Hepatocyte (in vitro differentiated cells): ENCODE measurements around the gene TRPC4AP. TPM values are rescaled to one million over a fixed set of nuclear protein-coding genes. Genes with fewer than 3 reads are reported as not detected.

Experiments used
- DNase-seq: peaks from one replicate; pipeline ENCODE4 v3.0.0-alpha.2; 2016; ENCODE audit warnings: low spot score
- H2AFZ ChIP-seq: fragments of 200-600 bp; sonication (generic); 2 replicates; pipeline ENCODE4 v1.6.0; 2016; ENCODE audit warnings: antibody characterized with exemption, mild to moderate bottlenecking
- H3K27ac ChIP-seq: fragments of 200-600 bp; sonication (generic); 2 replicates; pipeline ENCODE4 v1.5.1; 2016; ENCODE audit warnings: mild to moderate bottlenecking
- H3K27me3 ChIP-seq: fragments of 200-600 bp; sonication (generic); 2 replicates; pipeline ENCODE4 v1.6.1; 2016
- H3K36me3 ChIP-seq: fragments of 200-600 bp; sonication (generic); replicated peaks from 2 replicates; pipeline ENCODE4 v1.5.1; 2016; ENCODE audit warnings: low read depth; ENCODE audit not compliant: insufficient read depth
- H3K4me1 ChIP-seq: fragments of 200-600 bp; sonication (generic); 2 replicates; pipeline ENCODE4 v1.5.1; 2016; ENCODE audit warnings: mild to moderate bottlenecking, moderate library complexity; ENCODE audit not compliant: insufficient read depth
- H3K4me2 ChIP-seq: fragments of 200-600 bp; sonication (generic); 2 replicates; pipeline ENCODE4 v1.6.0; 2016
- H3K4me3 ChIP-seq: fragments of 200-600 bp; sonication (generic); 2 replicates; pipeline ENCODE4 v1.5.1; 2016; ENCODE audit warnings: mild to moderate bottlenecking
- H3K79me2 ChIP-seq: fragments of 200-600 bp; sonication (generic); 2 replicates; pipeline ENCODE4 v1.6.0; 2017; ENCODE audit warnings: mild to moderate bottlenecking
- H3K9me2 ChIP-seq: fragments of 200-600 bp; sonication (generic); replicated peaks from 2 replicates; pipeline ENCODE4 v1.6.0; 2017; ENCODE audit warnings: mild to moderate bottlenecking; ENCODE audit not compliant: insufficient read depth
- H3K9me3 ChIP-seq: fragments of 200-600 bp; sonication (generic); 2 replicates; pipeline ENCODE4 v1.5.1; 2016; ENCODE audit warnings: low read depth, mild to moderate bottlenecking
- H4K20me1 ChIP-seq: fragments of 200-600 bp; sonication (generic); 2 replicates; pipeline ENCODE4 v1.6.0; 2016; ENCODE audit warnings: mild to moderate bottlenecking; ENCODE audit not compliant: insufficient read depth, poor library complexity, severe bottlenecking
- EZH2 ChIP-seq: fragments of 200-600 bp; sonication (generic); IDR thresholded peaks from 2 replicates; pipeline ENCODE4 v1.6.1; 2016; ENCODE audit warnings: antibody characterized with exemption, mild to moderate bottlenecking, borderline replicate concordance
- EZH2phosphoT487 ChIP-seq: fragments of 200-600 bp; sonication (generic); IDR thresholded peaks from one replicate; pipeline ENCODE4 v1.6.1; 2018; ENCODE audit warnings: antibody characterized with exemption, mild to moderate bottlenecking, low read depth, moderate library complexity; ENCODE audit not compliant: unreplicated experiment, severe bottlenecking
- WGBS: methylation state at CpG from one replicate; pipeline ENCODE4 v1.1.6; 2016; ENCODE audit warnings: low lambda C conversion rate; ENCODE audit errors: missing lambda C conversion rate; 5-methylcytosine and 5-hydroxymethylcytosine counted together
- polyA plus RNA-seq: library from polyadenylated mRNA; unstranded; fragments of >200 nt; fragmentation: Nextera tagmentation; extraction: Ambion mirVana; gene quantifications from 2 replicates; pipeline ENCODE4 v1.2.1, GENCODE V29; 2016
- total RNA-seq: library from RNA; depleted of rRNA; stranded (reverse); fragments of >200 nt; gene quantifications from 2 replicates; pipeline ENCODE4 v1.2.3, GENCODE V29; 2014
- TF ChIP-seq, protein P1 (sequence below): fragments of 200-600 bp; sonication (generic); IDR thresholded peaks from 2 replicates; pipeline ENCODE4 v1.5.1; 2016; ENCODE audit warnings: antibody characterized with exemption, mild to moderate bottlenecking; ENCODE audit not compliant: poor library complexity

TRPC4AP gene
- total and polyA plus RNA-seq, 2 experiments from 2014 or later, result 88.6 to 94.9 TPM

DNA sequence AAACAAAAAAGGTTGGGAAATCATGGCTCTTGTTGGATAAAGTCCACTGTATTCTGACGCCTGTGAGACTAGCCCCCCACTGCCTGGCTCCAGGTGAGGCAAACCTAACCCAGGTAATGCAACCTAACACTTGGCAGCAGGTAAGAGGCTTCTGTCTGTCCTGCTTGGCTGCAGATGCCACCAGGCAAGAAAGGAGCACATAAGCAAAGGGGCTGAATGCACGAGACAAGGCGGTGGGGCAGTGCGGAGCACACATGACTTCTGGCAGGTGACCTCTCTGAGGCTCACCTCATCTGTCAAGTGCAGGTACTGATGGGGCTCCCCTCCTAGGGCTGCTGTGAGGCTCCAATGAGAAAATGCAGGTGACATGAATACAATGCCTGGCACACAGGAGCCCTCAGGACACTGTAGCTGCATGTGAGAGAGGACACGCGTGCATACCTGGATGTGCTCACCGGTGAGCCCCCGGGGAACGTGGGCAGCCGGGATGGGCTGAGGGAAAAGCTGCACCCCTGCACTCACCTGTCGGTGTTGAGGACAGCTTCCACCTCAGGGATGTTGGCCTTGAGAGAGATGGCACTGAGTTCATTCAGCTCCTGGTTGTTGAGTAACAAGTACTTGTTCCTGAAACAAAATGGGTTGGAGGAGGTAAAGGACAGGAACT is 82.8 kb downstream of the TRPC4AP start:
- no peak for DNase-seq
- 97% methylated on average over 11 of the region's 11 CpGs for WGBS

DNA sequence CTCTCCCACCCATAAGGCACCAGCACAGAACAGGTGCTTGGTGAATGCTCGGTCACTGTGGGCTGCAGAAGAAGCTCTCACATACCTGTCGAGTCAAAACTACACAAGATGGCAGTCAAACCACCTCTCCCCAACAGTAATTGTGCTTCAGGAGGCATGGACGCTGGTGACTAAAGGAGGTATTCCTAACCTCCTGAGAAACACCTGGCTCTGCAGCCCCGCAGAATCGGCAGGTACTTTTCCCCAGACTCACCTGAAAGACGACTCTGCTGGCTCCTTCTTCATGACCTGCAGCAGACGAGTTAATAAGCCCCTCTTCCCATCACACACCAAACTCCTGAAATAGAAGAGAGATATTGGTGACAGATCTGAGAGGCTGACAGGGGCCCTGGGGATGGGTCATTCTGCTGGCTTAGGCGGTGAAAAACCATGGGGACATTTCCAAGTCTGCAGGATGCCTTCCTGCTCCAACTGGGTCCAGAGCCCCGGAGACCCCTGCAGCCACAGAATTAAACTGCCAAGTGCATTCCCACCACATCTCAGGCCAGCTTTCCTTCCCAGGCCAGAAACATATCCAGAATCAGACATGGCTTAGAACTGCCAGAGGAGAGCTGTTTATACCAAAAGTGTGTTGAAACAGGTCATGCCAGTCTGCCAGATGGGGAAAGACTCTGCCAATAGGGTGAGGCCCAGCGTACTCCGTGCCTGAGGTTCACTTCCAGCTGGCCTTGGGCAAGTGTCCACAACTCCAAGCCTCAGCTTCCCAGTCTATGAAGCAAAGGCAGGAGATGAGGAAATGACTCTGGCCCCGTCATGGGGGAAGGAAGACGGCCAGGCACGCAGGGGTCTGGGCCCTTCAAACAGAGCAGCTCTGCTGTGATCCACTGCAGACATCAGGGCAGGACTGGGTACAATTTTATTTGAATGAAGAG is 83.9 kb downstream of the TRPC4AP start:
- WGBS, result 95% methylated on average over 14 of the region's 14 CpGs
- H3K36me3 ChIP-seq, result no peaks in the 10 kb centered on the region
- H3K4me2 ChIP-seq, result no peak overlapping the region
- no peaks in the 10 kb centered on the region for H4K20me1 ChIP-seq
- H3K27ac ChIP-seq, result no peak overlapping the region
- no peaks in the 10 kb centered on the region for H3K9me2 ChIP-seq
- H3K27me3 ChIP-seq, result no peaks in the 10 kb centered on the region
- no peak overlapping the region for H3K4me3 ChIP-seq
- no peak for DNase-seq
- TF ChIP-seq, protein P1, sequence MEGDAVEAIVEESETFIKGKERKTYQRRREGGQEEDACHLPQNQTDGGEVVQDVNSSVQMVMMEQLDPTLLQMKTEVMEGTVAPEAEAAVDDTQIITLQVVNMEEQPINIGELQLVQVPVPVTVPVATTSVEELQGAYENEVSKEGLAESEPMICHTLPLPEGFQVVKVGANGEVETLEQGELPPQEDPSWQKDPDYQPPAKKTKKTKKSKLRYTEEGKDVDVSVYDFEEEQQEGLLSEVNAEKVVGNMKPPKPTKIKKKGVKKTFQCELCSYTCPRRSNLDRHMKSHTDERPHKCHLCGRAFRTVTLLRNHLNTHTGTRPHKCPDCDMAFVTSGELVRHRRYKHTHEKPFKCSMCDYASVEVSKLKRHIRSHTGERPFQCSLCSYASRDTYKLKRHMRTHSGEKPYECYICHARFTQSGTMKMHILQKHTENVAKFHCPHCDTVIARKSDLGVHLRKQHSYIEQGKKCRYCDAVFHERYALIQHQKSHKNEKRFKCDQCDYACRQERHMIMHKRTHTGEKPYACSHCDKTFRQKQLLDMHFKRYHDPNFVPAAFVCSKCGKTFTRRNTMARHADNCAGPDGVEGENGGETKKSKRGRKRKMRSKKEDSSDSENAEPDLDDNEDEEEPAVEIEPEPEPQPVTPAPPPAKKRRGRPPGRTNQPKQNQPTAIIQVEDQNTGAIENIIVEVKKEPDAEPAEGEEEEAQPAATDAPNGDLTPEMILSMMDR, result no peak
- no peak for TF ChIP-seq EZH2
- TF ChIP-seq EZH2phosphoT487, result no peak
- no peaks in the 10 kb centered on the region for H3K4me1 ChIP-seq
- H3K79me2 ChIP-seq, result no peaks in the 10 kb centered on the region
- H2AFZ ChIP-seq, result no peak overlapping the region
- no peaks in the 10 kb centered on the region for H3K9me3 ChIP-seq

More for the DNA sequence above, 82.8 kb downstream of the TRPC4AP start:
- no peak overlapping the region for H3K4me2 ChIP-seq
- H4K20me1 ChIP-seq, result no peaks in the 10 kb centered on the region
- H3K36me3 ChIP-seq, result no peaks in the 10 kb centered on the region
- H3K4me1 ChIP-seq, result no peaks in the 10 kb centered on the region
- no peak overlapping the region for H3K4me3 ChIP-seq
- TF ChIP-seq EZH2phosphoT487, result no peak
- TF ChIP-seq EZH2, result no peak
- TF ChIP-seq, protein P1, result no peak
- H3K27ac ChIP-seq, result no peak overlapping the region
- H2AFZ ChIP-seq, result no peak overlapping the region
- no peaks in the 10 kb centered on the region for H3K79me2 ChIP-seq
- no peaks in the 10 kb centered on the region for H3K9me2 ChIP-seq
- no peaks in the 10 kb centered on the region for H3K9me3 ChIP-seq
- H3K27me3 ChIP-seq, result no peaks in the 10 kb centered on the region

DNA sequence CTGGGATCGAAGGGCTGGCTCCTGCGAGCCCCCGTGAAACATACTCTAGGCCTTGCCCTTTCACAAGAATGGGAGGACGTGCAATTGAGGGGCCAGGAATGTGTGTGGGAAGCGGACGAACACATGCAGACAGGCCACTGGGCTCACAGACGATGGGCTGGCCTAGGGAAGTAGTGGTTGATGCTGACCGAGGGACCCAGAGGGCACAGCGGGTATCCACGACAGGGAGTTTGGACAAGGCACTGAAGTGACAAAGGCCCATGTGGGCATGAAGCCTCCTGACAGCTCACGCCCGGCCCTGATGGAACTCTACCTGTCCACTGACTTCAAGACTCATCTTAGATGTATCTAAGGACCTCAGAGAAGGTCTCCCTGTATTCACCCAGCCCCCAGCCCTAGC is 84.7 kb downstream of the TRPC4AP start:
- 96% methylated on average over 12 of the region's 12 CpGs for WGBS
- H3K27me3 ChIP-seq, result no peaks in the 10 kb centered on the region
- H3K4me1 ChIP-seq, result no peaks in the 10 kb centered on the region
- no peaks in the 10 kb centered on the region for H3K9me3 ChIP-seq
- no peak overlapping the region for H3K27ac ChIP-seq
- H2AFZ ChIP-seq, result no peak overlapping the region
- no peak overlapping the region for H3K4me2 ChIP-seq
- no peaks in the 10 kb centered on the region for H3K79me2 ChIP-seq
- H3K36me3 ChIP-seq, result no peaks in the 10 kb centered on the region
- no peak for DNase-seq
- H3K9me2 ChIP-seq, result no peaks in the 10 kb centered on the region
- TF ChIP-seq, protein P1, result no peak
- TF ChIP-seq EZH2phosphoT487, result no peak
- no peak for TF ChIP-seq EZH2
- no peak overlapping the region for H3K4me3 ChIP-seq
- H4K20me1 ChIP-seq, result no peaks in the 10 kb centered on the region
